K562 (cell line): ENCODE measurements around the gene RIC8B.

Experiments
- FOSL1 ChIP-seq: fragments of 200-800 bp; sonication (Bioruptor generic); conservative IDR thresholded peaks from 2 replicates; pipeline ENCODE4 v1.6.1; 2016; ENCODE audit warnings: missing genetic modification characterization, missing compliant biosample characterization
- GTF2B ChIP-seq: IDR thresholded peaks from 2 replicates; pipeline ENCODE4 v1.6.1; 2011; ENCODE audit not compliant: insufficient read length; ENCODE audit errors: extremely low read depth
- JUNB ChIP-seq: fragments of 450-650 bp; formaldehyde crosslinking; conservative IDR thresholded peaks from 2 replicates; pipeline ENCODE4 v1.4.0; 2020; ENCODE audit warnings: mild to moderate bottlenecking
- MAX ChIP-seq: sonication (generic); formaldehyde crosslinking; IDR thresholded peaks from 2 replicates; pipeline ENCODE4 v1.9.0; 2022; ENCODE audit warnings: mild to moderate bottlenecking, missing genetic modification reagents
- MTA1 ChIP-seq: fragments of 450-650 bp; IDR thresholded peaks from 2 replicates; pipeline ENCODE4 v1.6.1; 2017; ENCODE audit warnings: borderline replicate concordance
- POLR2A ChIP-seq: fragments of 450-650 bp; conservative IDR thresholded peaks from 2 replicates; pipeline ENCODE4 v1.6.1; 2016
- TFAP4 ChIP-seq: sonication (generic); formaldehyde crosslinking; IDR thresholded peaks from 2 replicates; pipeline ENCODE4 v1.8.0; 2022; ENCODE audit warnings: missing genetic modification reagents, mild to moderate bottlenecking, moderate library complexity, borderline replicate concordance
- USF1 ChIP-seq: sonication (generic); formaldehyde crosslinking; IDR thresholded peaks from 2 replicates; pipeline ENCODE4 v1.9.0; 2022; ENCODE audit warnings: mild to moderate bottlenecking, missing genetic modification reagents
- ZBTB8A ChIP-seq: fragments of 450-650 bp; IDR thresholded peaks from 2 replicates; pipeline ENCODE4 v1.6.1; 2018; ENCODE audit warnings: mild to moderate bottlenecking, moderate library complexity; ENCODE audit not compliant: partially characterized antibody
- TF ChIP-seq, protein P1 (sequence below): fragments of 250-450 bp; sonication (Bioruptor Pico); IDR thresholded peaks from 2 replicates; pipeline ENCODE4 v1.4.0; 2020; ENCODE audit warnings: mild to moderate bottlenecking

DNA sequence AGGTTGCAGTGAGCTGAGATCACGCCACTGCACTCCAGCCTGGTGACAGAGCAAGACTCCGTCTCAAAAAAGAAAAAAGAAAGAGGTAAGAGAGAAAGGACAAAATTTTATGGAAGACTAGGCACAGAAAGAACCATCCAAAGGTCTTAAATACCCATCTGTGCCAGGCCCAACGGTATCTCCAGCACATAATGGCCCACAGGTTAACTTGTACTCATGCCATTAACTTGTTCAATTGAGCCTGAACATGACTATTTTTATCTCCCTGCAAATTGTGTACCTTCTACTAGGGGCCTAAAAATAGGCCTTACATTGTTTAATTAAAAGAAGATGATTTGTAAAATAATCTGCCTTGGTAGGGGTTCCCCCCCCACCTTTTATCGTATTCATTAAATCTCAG lies 80.2 kb downstream of the RIC8B start:
- TF ChIP-seq FOSL1, result no peak
- TF ChIP-seq ZBTB8A, result no peak
- no peak for TF ChIP-seq MTA1
- no peak for TF ChIP-seq TFAP4 (CRISPR knock-in tag)
- TF ChIP-seq, protein P1, sequence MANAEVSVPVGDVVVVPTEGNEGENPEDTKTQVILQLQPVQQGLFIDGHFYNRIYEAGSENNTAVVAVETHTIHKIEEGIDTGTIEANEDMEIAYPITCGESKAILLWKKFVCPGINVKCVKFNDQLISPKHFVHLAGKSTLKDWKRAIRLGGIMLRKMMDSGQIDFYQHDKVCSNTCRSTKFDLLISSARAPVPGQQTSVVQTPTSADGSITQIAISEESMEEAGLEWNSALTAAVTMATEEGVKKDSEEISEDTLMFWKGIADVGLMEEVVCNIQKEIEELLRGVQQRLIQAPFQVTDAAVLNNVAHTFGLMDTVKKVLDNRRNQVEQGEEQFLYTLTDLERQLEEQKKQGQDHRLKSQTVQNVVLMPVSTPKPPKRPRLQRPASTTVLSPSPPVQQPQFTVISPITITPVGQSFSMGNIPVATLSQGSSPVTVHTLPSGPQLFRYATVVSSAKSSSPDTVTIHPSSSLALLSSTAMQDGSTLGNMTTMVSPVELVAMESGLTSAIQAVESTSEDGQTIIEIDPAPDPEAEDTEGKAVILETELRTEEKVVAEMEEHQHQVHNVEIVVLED (CRISPR knock-in tag), result no peak
- no peak for TF ChIP-seq USF1 (CRISPR knock-in tag)
- TF ChIP-seq POLR2A, result no peak
- TF ChIP-seq MAX (CRISPR knock-in tag), result no peak
- no peak for TF ChIP-seq GTF2B
- no peak for TF ChIP-seq JUNB (CRISPR knock-in tag)
